ENCODE results near the gene NACA2. TPM values are rescaled to one million over a fixed set of nuclear protein-coding genes. Genes with fewer than 3 reads are reported as not detected.
"Not testable (repeated sequence)": the region's sequence is repeated elsewhere in the genome, so short reads cannot be mapped to it uniquely, and the experiment has no call there.

Gene NACA2
- total RNA-seq, 2 experiments from 2014 or later: not detected

- intact Hi-C loops (cut with micrococcal nuclease): no loop called here
- Mint-ChIP-seq H3K27me3 (peaks cover 2% of the 10 kb centered on the region), H3K4me3 (no peak overlapping the region), H3K36me3 (ENCODE audit: low read depth) (no peaks in the 10 kb centered on the region), H3K4me1 (ENCODE audit: low read depth) (no peaks in the 10 kb centered on the region), H3K27ac (no peak overlapping the region), H3K9me3 (no peaks in the 10 kb centered on the region)
- ChIA-PET POLR2A (no interaction called here), CTCF (no interaction called here)
- TF ChIP-seq, protein P1, sequence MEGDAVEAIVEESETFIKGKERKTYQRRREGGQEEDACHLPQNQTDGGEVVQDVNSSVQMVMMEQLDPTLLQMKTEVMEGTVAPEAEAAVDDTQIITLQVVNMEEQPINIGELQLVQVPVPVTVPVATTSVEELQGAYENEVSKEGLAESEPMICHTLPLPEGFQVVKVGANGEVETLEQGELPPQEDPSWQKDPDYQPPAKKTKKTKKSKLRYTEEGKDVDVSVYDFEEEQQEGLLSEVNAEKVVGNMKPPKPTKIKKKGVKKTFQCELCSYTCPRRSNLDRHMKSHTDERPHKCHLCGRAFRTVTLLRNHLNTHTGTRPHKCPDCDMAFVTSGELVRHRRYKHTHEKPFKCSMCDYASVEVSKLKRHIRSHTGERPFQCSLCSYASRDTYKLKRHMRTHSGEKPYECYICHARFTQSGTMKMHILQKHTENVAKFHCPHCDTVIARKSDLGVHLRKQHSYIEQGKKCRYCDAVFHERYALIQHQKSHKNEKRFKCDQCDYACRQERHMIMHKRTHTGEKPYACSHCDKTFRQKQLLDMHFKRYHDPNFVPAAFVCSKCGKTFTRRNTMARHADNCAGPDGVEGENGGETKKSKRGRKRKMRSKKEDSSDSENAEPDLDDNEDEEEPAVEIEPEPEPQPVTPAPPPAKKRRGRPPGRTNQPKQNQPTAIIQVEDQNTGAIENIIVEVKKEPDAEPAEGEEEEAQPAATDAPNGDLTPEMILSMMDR (IDR thresholded peaks at IDR 0.05): no peak
- DNase-seq: no peak
- no peak for ATAC-seq
These were observed 1.0 kb downstream of the NACA2 start for GRCh38 chr17:61589990-61590389.

GRCh38 chr17:61587807-61588660 is 3.0 kb downstream of the NACA2 start:
- intact Hi-C loops (cut with micrococcal nuclease): no loop called here
- Mint-ChIP-seq H3K4me1 (ENCODE audit: low read depth) (no peaks in the 10 kb centered on the region), H3K36me3 (ENCODE audit: low read depth) (no peaks in the 10 kb centered on the region), H3K27me3 (peaks cover under 1% of the 10 kb centered on the region), H3K4me3 (no peak overlapping the region), H3K9me3 (no peaks in the 10 kb centered on the region), H3K27ac (no peak overlapping the region)
- TF ChIP-seq, protein P1 (IDR thresholded peaks at IDR 0.05): no peak
- CTCF ChIA-PET: interaction anchor here (0.8 to 1.5 kb wide), 2 partner anchors 12 to 176 kb away, joined by 4 read pairs; no protein-coding TSS in a partner anchor
- DNase-seq: no peak
- ATAC-seq: no peak
- POLR2A ChIA-PET: no interaction called here

- peaks cover 2% of the 10 kb centered on the region for H3K27me3 Mint-ChIP-seq
- ATAC-seq (no peak), DNase-seq (no peak)
- no peaks in the 10 kb centered on the region for H3K9me3 Mint-ChIP-seq
- H3K36me3 Mint-ChIP-seq (ENCODE audit: low read depth): no peaks in the 10 kb centered on the region
- intact Hi-C loops (cut with micrococcal nuclease): no loop called here
- no peaks in the 10 kb centered on the region for H3K4me1 Mint-ChIP-seq (ENCODE audit: low read depth)
- TF ChIP-seq, protein P1 (IDR thresholded peaks at IDR 0.05): no peak
- H3K27ac Mint-ChIP-seq: no peak overlapping the region
- POLR2A ChIA-PET: no interaction called here
- H3K4me3 Mint-ChIP-seq: no peak overlapping the region
- CTCF ChIA-PET: interaction anchor here (0.8 to 1.5 kb wide), 2 partner anchors 11 to 175 kb away, joined by 4 read pairs; no protein-coding TSS in a partner anchor
These were observed 3.8 kb downstream of the NACA2 start for GRCh38 chr17:61587242-61587641.

- H3K27me3 Mint-ChIP-seq; POLR2A ChIA-PET; intact Hi-C loops (cut with micrococcal nuclease); DNase-seq; H3K36me3 Mint-ChIP-seq (ENCODE audit: low read depth); H3K4me3 Mint-ChIP-seq; H3K9me3 Mint-ChIP-seq; ATAC-seq; H3K4me1 Mint-ChIP-seq (ENCODE audit: low read depth); H3K27ac Mint-ChIP-seq: not testable (repeated sequence)
- CTCF ChIA-PET: interaction anchor here (1.3 to 1.5 kb wide), 2 partner anchors 11 to 70 kb away, joined by 3 to 4 read pairs; no protein-coding TSS in a partner anchor
These were observed 4.4 kb downstream of the NACA2 start for GRCh38 chr17:61586622-61587021.

DNA sequence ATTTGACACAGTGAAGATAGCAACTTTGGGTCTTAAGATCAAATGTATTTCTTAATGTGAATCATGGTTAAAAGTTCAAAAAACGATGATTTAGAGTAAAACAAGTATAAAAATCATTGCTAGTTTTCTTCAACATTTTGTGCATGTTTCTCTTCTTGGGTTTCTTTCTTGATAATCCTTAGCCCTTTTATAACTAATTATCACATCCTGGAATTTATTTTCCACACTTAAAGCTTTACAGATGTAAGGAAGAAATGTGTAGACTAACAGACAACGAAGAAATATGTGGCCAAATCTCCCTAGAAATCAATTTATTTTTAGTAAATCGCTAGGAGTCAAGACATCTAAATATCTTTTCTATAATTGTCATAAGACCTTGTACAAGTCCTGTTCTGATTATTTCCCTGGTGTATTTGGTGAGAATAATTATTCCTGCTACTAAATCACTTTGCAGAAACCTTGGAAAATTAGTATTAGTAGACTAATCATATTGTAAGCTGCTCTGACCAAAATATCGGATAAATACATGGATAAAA is 4.9 kb downstream of the NACA2 start:
- H3K27me3 Mint-ChIP-seq: peaks cover 5% of the 10 kb centered on the region
- H3K4me1 Mint-ChIP-seq (ENCODE audit: low read depth): no peaks in the 10 kb centered on the region
- no peak for ATAC-seq
- ChIA-PET POLR2A (no interaction called here), CTCF (interaction anchor here (1.3 kb wide), 1 partner anchor 70 kb away, joined by 3 read pairs; no protein-coding TSS in a partner anchor)
- TF ChIP-seq, protein P1 (IDR thresholded peaks at IDR 0.05): no peak
- H3K36me3 Mint-ChIP-seq (ENCODE audit: low read depth): no peaks in the 10 kb centered on the region
- H3K9me3 Mint-ChIP-seq: no peaks in the 10 kb centered on the region
- no peak overlapping the region for H3K4me3 Mint-ChIP-seq
- intact Hi-C loops (cut with micrococcal nuclease): no loop called here
- DNase-seq: no peak
- no peak overlapping the region for H3K27ac Mint-ChIP-seq

Measured in activated CD8-positive, alpha-beta T cell treated with anti-CD3 and anti-CD28 coated beads for 36 hours (primary cell).